K562 (cell line): ENCODE results near the gene SULT2B1. TPM values are rescaled to one million over a fixed set of nuclear protein-coding genes. Genes with fewer than 3 reads are reported as not detected.

ENCODE experiments used
- ARID1B ChIP-seq: fragments of 450-650 bp; IDR thresholded peaks from 2 replicates; pipeline ENCODE4 v1.6.1; 2016; ENCODE audit warnings: antibody characterized with exemption, mild to moderate bottlenecking, inconsistent platforms
- DACH1 ChIP-seq: fragments of 450-650 bp; IDR thresholded peaks from 2 replicates; pipeline ENCODE4 v1.6.1; 2018; ENCODE audit not compliant: partially characterized antibody
- DDX20 ChIP-seq: fragments of 450-650 bp; IDR thresholded peaks from 2 replicates; pipeline ENCODE4 v1.6.1; 2016; ENCODE audit warnings: missing genetic modification characterization, low read depth, mild to moderate bottlenecking, missing compliant biosample characterization, moderate library complexity
- E2F6 ChIP-seq, 2 experiments: IDR thresholded peaks; 2 replicates each; pipeline ENCODE4 v1.6.1; 2011; ENCODE audit warnings: borderline replicate concordance in 1 of 2, control low read depth in 1 of 2, low read depth in 1 of 2, low read length in 1 of 2, mild to moderate bottlenecking in 1 of 2, mixed read lengths in 1 of 2, moderate library complexity in 1 of 2; ENCODE audit not compliant: insufficient read depth in 1 of 2, insufficient read length in 1 of 2, poor library complexity in 1 of 2, severe bottlenecking in 1 of 2; ENCODE audit errors: extremely low read depth in 1 of 2
- EGR1 ChIP-seq: fragments of 450-650 bp; conservative IDR thresholded peaks from 2 replicates; pipeline ENCODE4 v1.6.1; 2017; ENCODE audit warnings: mild to moderate bottlenecking
- FOXJ3 ChIP-seq: sonication (generic); formaldehyde crosslinking; IDR thresholded peaks from 2 replicates; pipeline ENCODE4 v1.4.0; 2020; ENCODE audit warnings: mild to moderate bottlenecking, missing genetic modification reagents
- FOXM1 ChIP-seq, 2 experiments: fragments of 450-650 bp in 1 of 2; sonication (generic) in 1 of 2; formaldehyde crosslinking in 1 of 2; IDR thresholded peaks; 2 replicates each; pipeline versions ENCODE4 v1.6.1 to v1.9.0; 2017 to 2022; ENCODE audit warnings: low read depth in 2 of 2, mild to moderate bottlenecking in 2 of 2, missing genetic modification reagents in 1 of 2, moderate library complexity in 1 of 2
- KAT8 ChIP-seq: fragments of 450-650 bp; IDR thresholded peaks from 2 replicates; pipeline ENCODE4 v1.6.1; 2016; ENCODE audit warnings: low read depth, mild to moderate bottlenecking
- LEF1 ChIP-seq: fragments of 450-650 bp; IDR thresholded peaks from 2 replicates; pipeline ENCODE4 v1.6.1; 2016; ENCODE audit warnings: mild to moderate bottlenecking
- MTA3 ChIP-seq: fragments of 450-650 bp; formaldehyde crosslinking; IDR thresholded peaks from 2 replicates; pipeline ENCODE4 v1.6.1; 2017; ENCODE audit warnings: mild to moderate bottlenecking, borderline replicate concordance
- NFE2 ChIP-seq: IDR thresholded peaks from 2 replicates; pipeline ENCODE4 v1.6.1; 2014; ENCODE audit warnings: antibody characterized with exemption, low read depth
- NR4A1 ChIP-seq, 2 experiments: fragments of 250-450 bp in 1 of 2; fragments of 450-650 bp in 1 of 2; sonication (Bioruptor Pico) in 1 of 2; IDR thresholded peaks; 2 replicates each; pipeline versions ENCODE4 v1.4.0 to v1.6.1; 2016 to 2020; ENCODE audit warnings: mild to moderate bottlenecking in 2 of 2, missing compliant biosample characterization in 1 of 2, missing genetic modification characterization in 1 of 2, moderate library complexity in 1 of 2
- SP1 ChIP-seq: sonication (generic); formaldehyde crosslinking; IDR thresholded peaks from 2 replicates; pipeline ENCODE4 v1.8.1; 2022; ENCODE audit warnings: mild to moderate bottlenecking, missing genetic modification reagents
- TFAP4 ChIP-seq: sonication (generic); formaldehyde crosslinking; IDR thresholded peaks from 2 replicates; pipeline ENCODE4 v1.8.0; 2022; ENCODE audit warnings: missing genetic modification reagents, mild to moderate bottlenecking, moderate library complexity, borderline replicate concordance
- ZC3H4 ChIP-seq: sonication (generic); formaldehyde crosslinking; IDR thresholded peaks from 2 replicates; pipeline ENCODE4 v1.9.0; 2021; ENCODE audit warnings: missing genetic modification reagents, borderline replicate concordance
- ZNF511 ChIP-seq: sonication (generic); formaldehyde crosslinking; IDR thresholded peaks from 2 replicates; pipeline ENCODE4 v1.8.0; 2022; ENCODE audit warnings: mild to moderate bottlenecking, missing genetic modification reagents
- ZNF589 ChIP-seq: fragments of 200-800 bp; sonication (Bioruptor generic); IDR thresholded peaks from 2 replicates; pipeline ENCODE4 v1.6.1; 2016; ENCODE audit warnings: low read depth, missing genetic modification characterization, missing compliant biosample characterization
- polyA plus RNA-seq, 8 experiments: library from polyadenylated mRNA; depleted of rRNA in 4 of 8; stranded (reverse) in 5 of 8; unstranded in 3 of 8; fragments of >200 nt; fragmentation: Nextera tagmentation in 2 of 8; fragmentation: Illumina TruSeq in 1 of 8; extraction: Ambion mirVana in 2 of 8; extraction: Trizol in 1 of 8; gene quantifications; 2 replicates each; pipeline versions ENCODE4 v1.2.1 to v1.2.3, GENCODE V29; 2011 to 2014; ENCODE audit warnings: inconsistent platforms in 1 of 8, missing spikeins in 1 of 8
- total RNA-seq, 7 experiments: library from RNA; depleted of rRNA in 6 of 7; stranded (reverse); fragments of >200 nt in 6 of 7; fragmentation: Illumina TruSeq in 2 of 7; extraction: Trizol in 2 of 7; gene quantifications; 2 replicates each; pipeline versions ENCODE4 v1.2.1 to v1.2.3, GENCODE V29; 2011 to 2021; ENCODE audit warnings: low replicate concordance in 1 of 7
- TF ChIP-seq, protein P1 (sequence below): fragments of 450-650 bp; IDR thresholded peaks from 2 replicates; pipeline ENCODE4 v1.6.1; 2018; ENCODE audit not compliant: partially characterized antibody

Gene SULT2B1
- total and polyA plus RNA-seq, 9 of the 15 experiments (the other 6 are each of a cell fraction or from before 2014, with no cell fraction given) = 0.09 to 0.62 (median 0.22) TPM; not detected in 2

DNA sequence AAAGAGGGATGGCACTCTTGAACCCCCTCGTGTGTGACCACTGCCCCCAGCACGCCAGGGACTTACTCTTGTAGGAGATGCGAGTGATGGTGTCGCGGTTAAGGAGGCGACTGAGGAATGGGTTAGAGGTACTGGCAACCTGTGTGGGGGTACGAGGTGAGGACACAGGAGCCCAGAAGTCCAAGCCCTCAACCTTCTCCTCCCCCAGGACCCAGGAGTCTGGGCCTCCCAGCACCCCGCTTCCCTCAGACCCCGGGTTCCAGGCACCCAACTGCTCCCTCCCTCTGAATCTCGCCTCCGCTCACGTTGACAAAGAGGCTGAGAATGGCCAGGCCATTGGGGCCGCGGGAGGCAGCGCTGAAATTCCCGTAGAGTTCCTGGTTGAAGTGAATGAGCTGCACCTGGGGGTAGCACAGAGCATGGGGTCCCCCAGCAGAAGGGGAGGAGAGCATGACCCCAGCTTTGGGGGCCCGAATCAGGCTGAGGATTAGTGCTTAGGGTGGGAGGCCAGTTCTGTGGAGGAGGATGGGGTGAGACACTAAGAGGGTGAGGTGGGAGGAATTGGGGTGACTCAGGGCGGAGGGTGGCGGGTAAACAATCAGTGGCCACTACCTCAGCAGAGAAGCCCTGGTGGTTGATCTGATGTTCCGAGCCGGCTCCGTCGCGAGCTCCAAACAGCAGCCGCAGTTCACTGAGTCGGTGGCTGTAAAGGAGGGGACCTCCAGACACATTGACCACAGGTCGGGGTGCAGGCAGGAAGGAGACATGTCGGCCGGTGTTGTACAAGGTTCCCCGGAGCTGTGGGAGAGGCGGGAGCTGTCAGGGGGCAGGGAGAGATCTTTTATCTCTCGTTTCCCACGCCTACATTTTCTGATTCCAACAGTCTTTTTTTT, 87.8 kb downstream of the SULT2B1 start (continued):
- TF ChIP-seq FOXJ3 (no peak), KAT8 (no peak), ZNF511 (CRISPR knock-in tag) (0 out of 2 replicates have a peak, but pooled peaks have one; percentile 23), FOXM1 (IDR thresholded peaks at IDR 0.05; ENCODE audit: low read depth) (no peak), FOXM1 (CRISPR knock-in tag; IDR thresholded peaks at IDR 0.05; ENCODE audit: low read depth) (no peak), TFAP4 (peak; percentile 62; the same call in 1 of the 2 replicates), SP1 (peak; percentile 28), ZC3H4 (CRISPR knock-in tag) (peak; percentile 51; the same call in 1 of the 2 replicates), ZNF589 (CRISPR knock-in tag) (peak; percentile 36; the same call in 1 of the 2 replicates), EGR1 (peak; percentile 80), MTA3 (0 out of 2 replicates have a peak, but pooled peaks have one; percentile 20), E2F6 (IDR thresholded peaks at IDR 0.05; ENCODE audit: borderline replicate concordance in 1 of 2, extremely low read depth in 1 of 2, insufficient read depth in 1 of 2, insufficient read length in 1 of 2, low read depth in 1 of 2, low read length in 1 of 2, poor library complexity in 1 of 2, severe bottlenecking in 1 of 2) (peak; percentile 10 to 12), NR4A1 (CRISPR knock-in tag; IDR thresholded peaks at IDR 0.05) (no peak), NR4A1 (tag; IDR thresholded peaks at IDR 0.05) (no peak), NFE2 (peak; percentile 23; the same call in 1 of the 2 replicates), DACH1 (no peak), ARID1B (peak; percentile 67), DDX20 (tag) (no peak), LEF1 (peak; percentile 14; the same call in 1 of the 2 replicates)
- TF ChIP-seq, protein P1, sequence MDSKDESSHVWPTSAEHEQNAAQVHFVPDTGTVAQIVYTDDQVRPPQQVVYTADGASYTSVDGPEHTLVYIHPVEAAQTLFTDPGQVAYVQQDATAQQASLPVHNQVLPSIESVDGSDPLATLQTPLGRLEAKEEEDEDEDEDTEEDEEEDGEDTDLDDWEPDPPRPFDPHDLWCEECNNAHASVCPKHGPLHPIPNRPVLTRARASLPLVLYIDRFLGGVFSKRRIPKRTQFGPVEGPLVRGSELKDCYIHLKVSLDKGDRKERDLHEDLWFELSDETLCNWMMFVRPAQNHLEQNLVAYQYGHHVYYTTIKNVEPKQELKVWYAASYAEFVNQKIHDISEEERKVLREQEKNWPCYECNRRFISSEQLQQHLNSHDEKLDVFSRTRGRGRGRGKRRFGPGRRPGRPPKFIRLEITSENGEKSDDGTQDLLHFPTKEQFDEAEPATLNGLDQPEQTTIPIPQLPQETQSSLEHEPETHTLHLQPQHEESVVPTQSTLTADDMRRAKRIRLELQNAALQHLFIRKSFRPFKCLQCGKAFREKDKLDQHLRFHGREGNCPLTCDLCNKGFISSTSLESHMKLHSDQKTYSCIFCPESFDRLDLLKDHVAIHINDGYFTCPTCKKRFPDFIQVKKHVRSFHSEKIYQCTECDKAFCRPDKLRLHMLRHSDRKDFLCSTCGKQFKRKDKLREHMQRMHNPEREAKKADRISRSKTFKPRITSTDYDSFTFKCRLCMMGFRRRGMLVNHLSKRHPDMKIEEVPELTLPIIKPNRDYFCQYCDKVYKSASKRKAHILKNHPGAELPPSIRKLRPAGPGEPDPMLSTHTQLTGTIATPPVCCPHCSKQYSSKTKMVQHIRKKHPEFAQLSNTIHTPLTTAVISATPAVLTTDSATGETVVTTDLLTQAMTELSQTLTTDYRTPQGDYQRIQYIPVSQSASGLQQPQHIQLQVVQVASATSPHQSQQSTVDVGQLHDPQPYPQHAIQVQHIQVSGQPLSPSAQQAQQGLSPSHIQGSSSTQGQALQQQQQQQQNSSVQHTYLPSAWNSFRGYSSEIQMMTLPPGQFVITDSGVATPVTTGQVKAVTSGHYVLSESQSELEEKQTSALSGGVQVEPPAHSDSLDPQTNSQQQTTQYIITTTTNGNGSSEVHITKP = peak; percentile 65
